Stimulated activated CD4-positive, alpha-beta T cell treated with anti-CD3 and anti-CD28 coated beads, Interleukin-2, amount 100 ng/mL, for 48 hours (primary cell): ENCODE results near the gene PJA2.

Experiments used
- DNase-seq, 2 donors: peaks; one replicate each; pipeline ENCODE4 v3.0.0-alpha.2; 2020

The PJA2 gene

GRCh38 chr5:109408991-109409843 is 557 bp downstream of the PJA2 start:
- DNase-seq: peak; percentile 61 to 63

DNA sequence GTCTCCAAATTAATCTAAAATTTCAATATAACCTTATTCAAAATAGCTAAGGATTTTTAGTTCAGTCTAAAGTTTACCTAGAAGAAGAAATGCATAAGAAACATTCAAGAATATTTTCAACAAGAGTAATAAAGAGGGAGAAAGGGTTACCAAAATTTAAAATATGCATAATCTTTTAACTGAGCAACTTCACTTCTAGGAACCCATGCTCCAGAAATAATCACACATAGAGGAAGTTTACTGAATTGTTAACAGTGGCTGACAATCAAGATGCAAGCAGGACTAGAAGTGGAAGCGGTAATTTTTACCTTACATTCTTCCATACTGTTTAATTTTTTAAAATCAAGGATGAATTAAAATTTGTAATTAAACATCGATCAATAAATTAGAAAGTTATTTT is 1.9 kb downstream of the PJA2 start:
- DNase-seq: no peak

DNA sequence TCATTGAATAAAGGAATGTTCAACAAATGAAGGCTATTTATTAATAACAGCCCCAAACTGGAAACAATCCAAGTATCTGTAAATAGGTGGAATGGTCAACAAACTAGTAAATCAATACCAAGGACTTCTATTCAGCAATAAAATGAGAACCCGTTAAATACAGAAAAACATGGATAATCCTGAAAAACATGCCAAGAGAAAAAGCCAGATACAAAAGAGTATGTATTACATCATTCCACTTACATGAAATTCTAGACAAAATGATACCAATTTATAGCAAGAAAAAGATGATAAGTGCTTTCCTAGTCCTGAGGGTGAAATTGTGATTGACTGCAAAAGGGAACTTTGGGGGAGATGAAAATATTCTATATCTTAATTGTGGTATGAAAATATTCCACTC is 3.1 kb downstream of the PJA2 start:
- no peak for DNase-seq

GRCh38 chr5:109404428-109404960 is 5.3 kb downstream of the PJA2 start:
- no peak for DNase-seq

DNA sequence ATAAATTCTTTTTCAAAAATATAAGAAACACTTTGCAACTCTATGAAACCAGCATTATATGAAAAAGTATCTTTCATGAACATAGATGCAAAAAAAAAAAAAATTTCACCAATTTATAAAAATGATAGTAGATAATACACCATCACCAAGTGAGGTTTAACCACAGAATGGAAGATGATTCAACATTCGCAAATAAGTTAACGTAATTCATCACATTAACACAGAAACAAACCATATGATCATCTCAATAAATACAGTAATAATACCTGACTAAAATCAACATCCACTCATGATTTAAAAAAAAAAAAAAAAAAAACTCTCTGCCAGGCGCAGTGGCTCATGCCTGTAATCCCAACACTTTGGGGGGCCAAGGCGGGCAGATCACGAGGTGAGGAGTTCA is 6.3 kb downstream of the PJA2 start:
- no peak for DNase-seq

GRCh38 chr5:109399092-109399759 is 10.5 kb downstream of the PJA2 start:
- no peak for DNase-seq

DNA sequence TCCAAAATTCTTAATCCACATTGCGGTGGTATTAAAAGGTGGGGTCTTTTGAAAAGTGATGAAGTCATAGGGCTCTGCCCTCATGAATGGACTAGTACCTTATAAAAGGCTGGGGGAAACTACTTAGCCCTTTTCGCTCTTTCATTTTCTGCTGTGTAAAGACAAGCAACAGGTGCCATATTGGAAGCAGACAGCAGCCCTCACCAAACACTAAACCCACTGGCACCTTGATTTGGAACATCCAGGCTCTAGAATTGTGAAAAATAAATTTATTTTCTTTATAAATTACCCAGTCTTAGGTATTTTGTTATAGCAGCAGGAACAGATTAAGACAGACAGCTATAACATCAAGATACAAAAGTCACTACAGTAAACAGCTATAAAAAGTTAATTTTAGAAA is 12.8 kb downstream of the PJA2 start:
- DNase-seq: no peak

DNA sequence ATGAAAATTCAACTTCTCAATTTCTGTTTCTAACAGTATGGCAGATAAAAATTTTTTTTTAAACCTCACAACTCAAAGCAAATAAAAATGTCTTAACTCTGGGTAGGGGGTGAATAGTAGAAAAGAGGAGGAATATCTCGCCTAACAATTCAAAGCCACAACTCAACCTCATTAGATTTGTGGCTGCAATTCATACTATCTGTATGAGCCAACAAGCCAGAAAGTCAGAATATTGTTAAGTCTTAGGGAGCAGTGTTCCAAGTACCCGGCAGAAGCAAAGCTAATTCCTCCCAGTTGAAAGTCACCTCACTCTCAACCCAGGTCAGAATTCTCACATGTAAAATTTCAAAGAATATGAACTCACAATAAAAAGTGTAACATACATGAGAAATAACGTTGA is 15.0 kb downstream of the PJA2 start:
- DNase-seq: no peak

- no peak for DNase-seq
Observed at GRCh38 chr5:109390188-109390587, 19.6 kb downstream of the PJA2 start.

DNA sequence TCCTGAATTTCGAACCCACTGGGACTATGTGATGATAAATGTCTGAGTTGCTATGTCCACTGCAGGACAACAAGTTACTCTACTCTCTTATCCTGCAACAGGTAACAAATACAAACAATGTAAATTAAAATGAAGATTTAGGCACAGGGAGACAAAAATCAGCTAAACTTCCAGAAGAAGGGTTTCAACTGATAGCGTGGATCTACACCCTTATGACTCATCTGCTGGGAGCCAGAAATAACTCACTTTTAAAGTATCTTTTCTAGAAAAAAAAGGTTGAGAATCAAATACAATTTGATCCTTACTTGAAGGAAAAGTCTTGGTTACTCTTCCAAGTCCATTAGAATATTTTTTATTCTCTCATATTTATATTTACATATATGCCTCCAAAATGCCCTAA is 21.4 kb downstream of the PJA2 start:
- DNase-seq: no peak

GRCh38 chr5:109387408-109387974 is 22.3 kb downstream of the PJA2 start:
- no peak for DNase-seq

GRCh38 chr5:109378095-109378494 is 31.7 kb downstream of the PJA2 start:
- DNase-seq: no peak

DNA sequence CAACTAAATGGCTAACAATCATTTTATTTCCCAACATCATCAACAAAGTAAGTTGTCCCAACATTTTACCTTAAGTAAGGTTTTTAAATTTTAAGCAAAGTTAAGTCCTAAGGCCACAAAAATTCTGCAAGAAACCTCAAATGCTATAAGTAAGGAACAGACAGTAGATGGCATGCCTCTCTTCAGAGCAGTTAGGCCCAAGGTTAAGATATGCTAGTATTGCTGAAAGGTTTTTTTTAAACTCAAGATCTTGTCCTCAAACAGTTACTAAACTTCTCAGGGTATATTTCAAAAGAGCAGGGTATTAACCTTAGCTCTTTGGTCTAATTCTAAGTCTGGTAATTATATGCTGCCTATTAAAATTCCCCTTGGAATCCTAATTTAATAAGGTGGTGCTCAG is 35.1 kb downstream of the PJA2 start:
- DNase-seq: no peak

DNA sequence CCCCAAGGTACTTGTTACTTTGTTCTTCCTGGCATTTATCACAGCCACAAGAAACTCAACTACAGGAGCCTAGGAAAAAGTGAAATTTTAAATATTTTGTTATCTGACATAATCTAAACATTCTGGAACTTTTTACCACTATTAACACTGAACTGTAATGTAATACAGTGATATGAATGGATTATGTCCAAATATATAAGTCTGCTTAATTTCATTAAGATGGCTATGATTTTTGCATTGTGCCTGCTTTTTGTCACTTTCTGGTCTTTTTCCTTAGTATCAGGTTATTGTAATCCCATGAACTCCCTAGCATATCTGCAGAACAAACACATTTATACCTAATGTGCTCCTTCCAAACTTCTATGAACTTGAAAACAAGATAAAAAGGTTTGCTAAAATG is 35.8 kb downstream of the PJA2 start:
- no peak for DNase-seq

DNA sequence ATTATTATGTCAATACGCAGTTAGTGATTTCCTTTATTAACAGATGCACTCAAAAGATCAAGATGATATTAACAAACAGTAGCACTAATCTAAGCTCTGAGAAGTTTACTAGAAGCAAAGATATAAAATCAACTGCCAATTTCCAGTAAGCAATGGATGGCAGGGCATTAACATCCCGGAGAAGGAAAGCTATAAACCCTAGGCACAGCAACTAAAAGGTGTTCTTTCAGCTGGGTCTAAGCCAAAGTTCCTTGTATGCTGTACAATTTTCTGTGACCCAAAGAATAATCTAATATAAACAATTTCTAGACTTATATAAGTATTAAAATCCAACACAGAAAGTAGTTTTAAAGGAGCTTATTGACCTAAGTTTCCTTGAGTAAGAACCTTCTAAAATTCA is 39.4 kb downstream of the PJA2 start:
- no peak for DNase-seq

DNA sequence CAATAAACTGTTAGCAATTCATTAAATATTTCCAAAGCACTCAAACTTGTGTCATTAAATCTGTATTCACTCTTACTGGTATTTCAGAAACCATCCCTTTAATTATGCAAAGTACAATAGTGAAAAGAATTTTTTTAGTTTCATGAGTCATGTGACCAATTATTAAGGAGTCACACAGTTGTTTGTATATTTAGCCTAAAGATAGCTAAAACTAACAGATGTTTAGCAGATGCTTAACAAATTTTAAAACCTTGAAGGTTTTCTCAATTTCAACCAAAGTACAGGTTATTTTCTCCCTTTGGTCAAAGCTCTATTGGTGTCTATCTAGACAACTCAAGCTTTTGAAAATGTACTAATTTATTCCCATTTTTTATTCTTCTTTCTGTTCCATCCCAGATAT is 44.1 kb downstream of the PJA2 start:
- DNase-seq: no peak

GRCh38 chr5:109364977-109365376 is 44.8 kb downstream of the PJA2 start:
- no peak for DNase-seq

DNA sequence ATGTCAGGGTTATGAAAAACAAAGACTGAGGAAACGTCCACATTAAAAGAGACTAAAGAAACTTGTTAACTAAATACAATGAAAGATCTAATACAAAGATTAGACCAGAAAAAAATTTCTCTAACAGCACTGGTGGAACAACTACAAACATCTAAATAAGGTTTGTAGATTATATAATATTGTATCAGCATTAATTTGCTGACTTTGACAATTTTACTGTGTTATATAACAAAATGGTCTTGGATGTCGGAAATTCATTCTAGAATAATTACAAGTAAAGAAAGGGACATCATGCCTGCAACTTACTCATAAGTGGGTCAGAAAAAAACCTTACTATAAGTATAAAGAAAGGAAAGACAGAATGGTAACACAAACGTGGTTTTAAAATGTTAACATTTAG is 50.1 kb downstream of the PJA2 start:
- no peak for DNase-seq

DNA sequence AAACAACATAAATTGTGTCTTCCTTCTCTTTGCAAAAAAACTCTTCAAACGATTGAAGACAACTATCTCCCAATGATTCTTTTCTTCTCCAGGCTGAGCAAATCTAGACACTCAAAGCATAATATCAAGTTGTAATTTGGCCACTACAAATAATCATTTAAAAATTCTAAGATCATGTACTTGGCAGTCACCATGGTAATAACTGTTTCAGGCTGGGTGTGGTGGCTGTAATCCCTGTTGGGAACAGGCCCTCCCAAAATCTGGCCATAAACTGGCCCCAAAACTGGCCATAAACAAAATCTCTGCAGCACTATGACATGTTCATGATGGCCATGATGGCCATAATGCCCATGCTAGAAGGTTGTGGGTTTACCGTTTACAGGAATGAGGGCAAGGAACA is 52.0 kb downstream of the PJA2 start:
- no peak for DNase-seq

- no peak for DNase-seq
Observed at GRCh38 chr5:109354761-109355160, 55.0 kb downstream of the PJA2 start.

- DNase-seq: no peak
Observed at GRCh38 chr5:109351988-109352864, 57.5 kb downstream of the PJA2 start.

DNA sequence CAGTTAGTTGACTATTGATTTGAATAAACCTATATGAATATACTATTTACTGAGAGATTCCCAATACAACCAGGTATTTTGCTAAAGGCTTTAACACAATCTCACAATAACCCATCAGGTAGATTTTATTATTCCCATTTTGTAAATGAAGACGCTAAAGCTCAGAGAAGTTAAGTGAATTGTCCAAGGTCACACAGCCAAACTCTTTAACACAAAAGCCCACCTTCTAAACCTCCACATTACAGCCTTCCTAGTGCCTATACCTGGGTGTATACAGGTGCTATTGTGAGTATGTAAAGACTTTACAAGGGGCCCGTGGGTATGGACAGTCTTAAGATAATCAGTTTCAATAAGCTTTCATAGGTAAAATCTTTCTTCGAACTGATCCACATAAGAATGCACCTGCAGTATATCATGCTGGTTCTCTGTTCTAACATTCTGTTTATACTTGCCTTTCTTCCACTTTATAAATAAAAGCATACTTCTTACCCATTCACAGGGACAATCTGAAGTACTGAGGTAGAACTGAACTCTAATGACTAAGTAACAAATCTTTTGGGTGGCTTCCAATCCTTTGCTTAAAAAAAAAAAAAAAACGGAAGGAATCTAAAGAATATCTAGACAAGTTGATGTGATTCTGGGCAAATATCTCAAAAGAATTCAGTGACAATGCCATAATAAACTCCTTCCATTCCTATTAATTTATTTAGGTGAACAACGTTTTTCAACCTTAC is 59.1 kb downstream of the PJA2 start:
- no peak for DNase-seq
